ENCODE data around the gene MKX.

MKX gene, protein sequence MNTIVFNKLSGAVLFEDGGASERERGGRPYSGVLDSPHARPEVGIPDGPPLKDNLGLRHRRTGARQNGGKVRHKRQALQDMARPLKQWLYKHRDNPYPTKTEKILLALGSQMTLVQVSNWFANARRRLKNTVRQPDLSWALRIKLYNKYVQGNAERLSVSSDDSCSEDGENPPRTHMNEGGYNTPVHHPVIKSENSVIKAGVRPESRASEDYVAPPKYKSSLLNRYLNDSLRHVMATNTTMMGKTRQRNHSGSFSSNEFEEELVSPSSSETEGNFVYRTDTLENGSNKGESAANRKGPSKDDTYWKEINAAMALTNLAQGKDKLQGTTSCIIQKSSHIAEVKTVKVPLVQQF

GRCh38 chr10:27745732-27746396 lies at the start of gene MKX:
Gene MKX (minus strand): TSS chr10:27745819. CDS start chr10:27743415, 2,404 bp downstream.
- no peak for DNase-seq

DNA sequence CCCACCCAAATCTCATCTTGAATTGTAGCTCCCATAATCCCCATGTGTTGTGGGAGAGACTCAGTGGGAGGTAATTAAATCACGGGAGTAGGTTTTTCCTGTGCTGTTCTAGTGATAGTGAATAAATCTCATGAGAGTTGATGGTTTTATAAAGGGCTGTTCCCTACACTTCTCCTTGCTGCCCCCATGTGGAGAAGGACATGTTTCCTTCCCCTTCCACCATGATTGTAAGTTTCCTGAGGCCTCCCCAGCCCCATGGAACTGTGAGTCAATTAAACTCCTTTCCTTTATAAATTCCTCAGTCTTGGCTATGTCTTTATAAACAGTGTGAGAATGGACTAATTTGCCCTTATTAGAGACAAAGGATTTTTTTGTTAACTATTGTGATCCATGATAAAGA lies 48.5 kb upstream of the MKX start:
- no peak for DNase-seq

- no peak for DNase-seq
Observed at GRCh38 chr10:27792216-27792615, 46.6 kb upstream of the MKX start.

GRCh38 chr10:27784272-27784671 lies 38.7 kb upstream of the MKX start:
- no peak for DNase-seq

GRCh38 chr10:27783660-27784059 lies 38.0 kb upstream of the MKX start:
- no peak for DNase-seq

DNA sequence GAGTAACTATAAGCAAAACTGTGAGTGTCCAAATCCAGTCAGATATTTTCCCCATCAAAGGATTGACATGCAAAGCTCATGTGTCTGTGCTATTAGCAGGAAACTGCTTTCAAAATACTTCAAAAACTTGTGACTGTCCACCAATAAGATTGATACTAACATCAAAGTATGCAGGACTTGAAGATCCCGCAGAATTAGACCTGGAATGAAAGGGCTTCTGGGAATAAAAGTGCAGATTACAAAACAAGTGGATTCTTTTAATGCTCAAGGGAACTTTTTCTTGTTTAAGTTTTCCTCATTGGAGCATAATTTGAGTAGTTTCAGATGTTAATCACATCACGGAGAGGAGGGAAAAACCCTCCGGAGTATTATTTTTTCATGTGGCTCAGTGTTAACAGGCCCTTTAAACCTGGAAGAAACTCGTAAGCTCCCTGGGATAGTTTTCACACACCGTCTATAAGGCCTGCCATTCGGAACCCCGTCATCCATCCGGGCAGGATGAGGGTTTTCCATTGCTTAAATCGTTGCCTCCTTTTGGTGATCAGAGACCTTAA lies 33.9 kb upstream of the MKX start:
- no peak for DNase-seq

GRCh38 chr10:27774831-27775230 lies 29.2 kb upstream of the MKX start:
- no peak for DNase-seq

- DNase-seq: no peak
Observed at GRCh38 chr10:27771231-27771630, 25.6 kb upstream of the MKX start.

GRCh38 chr10:27770181-27770580 lies 24.6 kb upstream of the MKX start:
- no peak for DNase-seq

- DNase-seq: no peak
Observed at GRCh38 chr10:27760867-27761266, 15.2 kb upstream of the MKX start.

- no peak for DNase-seq
Observed at GRCh38 chr10:27759483-27760272, 14.1 kb upstream of the MKX start.

GRCh38 chr10:27752673-27753237 lies 7.1 kb upstream of the MKX start:
- DNase-seq: no peak

- DNase-seq: no peak
Observed at GRCh38 chr10:27748601-27749000, 3.0 kb upstream of the MKX start.

DNA sequence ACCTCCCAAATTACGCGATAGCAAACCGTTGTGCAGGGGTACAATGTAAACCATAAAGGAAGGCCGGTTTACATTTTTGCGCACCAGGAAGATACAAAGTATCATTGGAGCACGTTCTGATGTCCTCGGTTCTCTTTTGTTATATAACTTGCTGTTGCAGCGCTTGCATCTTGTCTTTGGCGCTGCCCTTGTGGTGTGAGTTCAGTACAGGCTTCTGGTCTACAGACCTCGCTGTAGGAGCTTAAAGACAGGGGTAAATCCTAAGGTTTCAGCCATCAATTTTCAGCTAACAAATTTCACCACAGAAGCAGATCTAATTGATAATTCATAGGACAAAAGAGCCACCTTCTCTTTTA lies 1.5 kb upstream of the MKX start:
- no peak for DNase-seq

DNA sequence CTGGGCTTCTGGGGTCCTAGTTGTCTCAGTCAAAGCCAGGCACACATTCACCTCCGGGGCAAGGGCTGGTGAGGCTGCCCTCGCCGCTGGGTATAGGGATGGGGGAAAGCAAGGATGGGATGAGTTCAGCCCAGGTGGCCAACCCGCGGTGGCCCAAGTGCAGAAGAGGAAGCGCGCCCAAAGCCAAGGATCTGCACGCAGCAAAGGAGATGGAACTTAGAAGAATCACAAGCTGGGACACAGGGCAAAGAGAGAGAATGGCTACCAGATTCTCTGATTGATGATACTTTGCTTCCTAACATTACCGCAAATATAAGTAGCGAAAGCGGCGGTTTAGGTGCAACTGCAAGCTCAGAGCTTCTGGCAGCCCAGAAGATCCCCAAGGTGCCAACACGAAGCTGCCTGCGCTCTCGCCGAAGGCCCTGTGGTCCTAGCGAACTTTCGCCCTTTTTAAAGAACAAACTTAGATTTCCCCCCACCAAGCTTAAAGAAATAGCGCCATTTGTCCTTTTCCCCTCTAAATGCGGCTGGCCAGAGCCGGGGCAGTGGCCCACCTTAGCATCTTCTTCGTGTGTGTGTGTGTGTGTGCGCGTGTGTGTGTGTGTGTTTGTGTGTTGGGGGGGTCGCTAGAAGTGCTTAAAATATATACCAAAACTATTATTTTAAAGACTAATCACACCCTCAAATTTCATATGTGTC lies 927 bp upstream of the MKX start:
- no peak for DNase-seq

- DNase-seq: no peak
Observed at GRCh38 chr10:27744802-27745731, 552 bp downstream of the MKX start.

GRCh38 chr10:27743877-27744801 lies 1.5 kb downstream of the MKX start:
- DNase-seq: no peak

- DNase-seq: peak; percentile 25
Observed at GRCh38 chr10:27743012-27743876, 2.4 kb downstream of the MKX start.
